IMR-90 (cell line): ENCODE measurements around the gene TMPRSS2. TPM values are rescaled to one million over a fixed set of nuclear protein-coding genes. Genes with fewer than 3 reads are reported as not detected.

Experiments used
- ATAC-seq: fragments of 200-7000 bp; cut with Tn5 transposase; 2 replicates; pipeline ENCODE4 v1.9.1; 2020; ENCODE audit warnings: low read depth, mild to moderate bottlenecking, moderate library complexity
- BruUV-seq: library from RNA; stranded (reverse); fragments of 400-500 nt; replicated peaks from 2 replicates; lab custom pipeline; 2021; lab: Mats Ljungman, UMichigan
- CTCF ChIA-PET: fragments of 300-600 bp; formaldehyde crosslinking; extraction: SDS; loops from one replicate; lab custom pipeline; 2021; ENCODE audit warnings: antibody characterized with exemption; lab: Yijun Ruan, JAX
- POLR2A ChIA-PET: fragments of 300-600 bp; sonication (Branson Sonifier 250); formaldehyde crosslinking; loops from one replicate; lab custom pipeline; 2022; ENCODE audit warnings: antibody characterized with exemption; ENCODE audit not compliant: unreplicated experiment; lab: Charles Lee
- DNase-seq: peaks from one replicate; pipeline ENCODE4 v3.0.0; 2013
- H2AFZ ChIP-seq: replicated peaks from 2 replicates; pipeline ENCODE3; 2013; ENCODE audit warnings: low read length, mild to moderate bottlenecking; ENCODE audit not compliant: poor library complexity
- H2AK5ac ChIP-seq: 2 replicates; pipeline ENCODE4 v1.6.1; 2013; ENCODE audit warnings: low read depth, low read length, inconsistent platforms
- H2AK9ac ChIP-seq: replicated peaks from 2 replicates; pipeline ENCODE3; 2013; ENCODE audit warnings: mild to moderate bottlenecking, low read depth, low read length, moderate library complexity; ENCODE audit not compliant: poor library complexity
- H2BK120ac ChIP-seq: 2 replicates; pipeline ENCODE4 v1.6.1; 2013; ENCODE audit warnings: low read depth, low read length, inconsistent platforms
- H2BK15ac ChIP-seq: 3 replicates; pipeline ENCODE4 v1.6.1; 2013; ENCODE audit warnings: low read depth, low read length, inconsistent platforms
- H2BK20ac ChIP-seq: 2 replicates; pipeline ENCODE4 v1.6.1; 2013; ENCODE audit warnings: low read depth, mild to moderate bottlenecking, inconsistent platforms, low read length, moderate library complexity
- H2BK5ac ChIP-seq: 2 replicates; pipeline ENCODE4 v1.6.1; 2013; ENCODE audit warnings: mild to moderate bottlenecking, low read depth, low read length, inconsistent platforms; ENCODE audit not compliant: poor library complexity, severe bottlenecking
- H3K14ac ChIP-seq: replicated peaks from 2 replicates; pipeline ENCODE4 v1.6.1; 2013; ENCODE audit warnings: low read depth, low read length, inconsistent platforms
- H3K18ac ChIP-seq: 2 replicates; pipeline ENCODE4 v1.6.1; 2013; ENCODE audit warnings: low read depth, low read length, control low read depth
- H3K23ac ChIP-seq: 2 replicates; pipeline ENCODE4 v1.6.1; 2013; ENCODE audit warnings: low read depth, low read length, inconsistent platforms
- H3K27ac ChIP-seq: 2 replicates; pipeline ENCODE4 v1.5.1; 2013; ENCODE audit warnings: mild to moderate bottlenecking, control low read depth, low read length; ENCODE audit not compliant: insufficient read depth
- H3K27me3 ChIP-seq: 2 replicates; pipeline ENCODE4 v1.6.1; 2013; ENCODE audit warnings: low read length; ENCODE audit not compliant: control insufficient read depth, insufficient read depth
- H3K36me3 ChIP-seq: 2 replicates; pipeline ENCODE4 v1.6.1; 2013; ENCODE audit warnings: low read length, mixed read lengths; ENCODE audit not compliant: control insufficient read depth, insufficient read depth
- H3K4ac ChIP-seq: 2 replicates; pipeline ENCODE4 v1.6.1; 2013; ENCODE audit warnings: low read depth, low read length, inconsistent platforms
- H3K4me1 ChIP-seq: 2 replicates; pipeline ENCODE4 v1.6.1; 2013; ENCODE audit warnings: low read length, mixed read lengths; ENCODE audit not compliant: control insufficient read depth, insufficient read depth
- H3K4me2 ChIP-seq: 2 replicates; pipeline ENCODE4 v1.6.1; 2013; ENCODE audit warnings: low read depth, mild to moderate bottlenecking, control low read depth, low read length, moderate library complexity
- H3K4me3 ChIP-seq: 2 replicates; pipeline ENCODE4 v1.5.1; 2013; ENCODE audit warnings: low read depth, mild to moderate bottlenecking, control low read depth, low read length, moderate library complexity; ENCODE audit not compliant: insufficient read depth
- H3K56ac ChIP-seq: 2 replicates; pipeline ENCODE4 v1.6.1; 2013; ENCODE audit warnings: low read length, inconsistent platforms; ENCODE audit not compliant: insufficient read depth; ENCODE audit errors: extremely low read depth
- H3K79me1 ChIP-seq, 2 experiments: 2 replicates each; pipeline ENCODE4 v1.6.1; 2013; ENCODE audit warnings: low read length in 2 of 2, inconsistent platforms in 1 of 2, low read depth in 1 of 2
- H3K9ac ChIP-seq: 2 replicates; pipeline ENCODE4 v1.6.1; 2013; ENCODE audit warnings: low read depth, low read length, control low read depth
- H3K9me1 ChIP-seq: 2 replicates; pipeline ENCODE4 v1.6.1; 2013; ENCODE audit warnings: low read length, inconsistent platforms; ENCODE audit not compliant: insufficient read depth
- H3K9me3 ChIP-seq: 2 replicates; pipeline ENCODE4 v1.6.1; 2013; ENCODE audit warnings: low read length; ENCODE audit not compliant: control insufficient read depth, insufficient read depth
- H4K20me1 ChIP-seq: 2 replicates; pipeline ENCODE4 v1.6.1; 2013; ENCODE audit warnings: low read length, inconsistent platforms; ENCODE audit not compliant: insufficient read depth
- H4K5ac ChIP-seq: 2 replicates; pipeline ENCODE4 v1.6.1; 2013; ENCODE audit warnings: mild to moderate bottlenecking, low read depth, low read length, control low read depth
- H4K8ac ChIP-seq, 2 experiments: 2 replicates each; pipeline ENCODE4 v1.6.1; 2013; ENCODE audit warnings: low read depth in 2 of 2, low read length in 2 of 2, control low read depth in 1 of 2, inconsistent platforms in 1 of 2
- H4K91ac ChIP-seq: 2 replicates; pipeline ENCODE4 v1.6.1; 2013; ENCODE audit warnings: low read depth, low read length, inconsistent platforms; ENCODE audit not compliant: insufficient read depth
- CEBPB ChIP-seq: IDR thresholded peaks from 2 replicates; pipeline ENCODE4 v1.6.1; 2012; ENCODE audit warnings: low read depth, low read length, improper control_type of control experiment
- MXI1 ChIP-seq: IDR thresholded peaks from 2 replicates; pipeline ENCODE4 v1.6.1; 2012; ENCODE audit warnings: low read depth, mild to moderate bottlenecking, low read length, moderate library complexity, borderline replicate concordance
- RAD21 ChIP-seq: IDR thresholded peaks from 2 replicates; pipeline ENCODE4 v1.6.1; 2012; ENCODE audit warnings: low read length, improper control_type of control experiment
- SMC3 ChIP-seq: fragments of 150-350 bp; IDR thresholded peaks from 2 replicates; pipeline ENCODE4 v1.6.1; 2016; ENCODE audit warnings: low read depth, mild to moderate bottlenecking, antibody characterized with exemption, low read length, moderate library complexity
- WGBS, 2 experiments: methylation state at CpG; one replicate each; pipeline versions ENCODE4 v1.1.5 to v1.1.7; 2013; ENCODE audit warnings: missing lambda C conversion rate in 2 of 2; ENCODE audit not compliant: insufficient read length in 1 of 2; ENCODE audit errors: extremely low coverage in 2 of 2; 5-methylcytosine and 5-hydroxymethylcytosine counted together
- dilution Hi-C: fragments of 300-500 bp; cut with HindIII; formaldehyde crosslinking; loops from one replicate; pipeline ENCODE4 v1.14.3; 2018; ENCODE audit warnings: low sequenced_read_pairs; ENCODE audit not compliant: unreplicated experiment
- in situ Hi-C: fragments of 300-500 bp; cut with MboI; formaldehyde crosslinking; loops from 3 replicates; pipeline ENCODE4 v1.14.3; 2019; ENCODE audit warnings: low sequenced_read_pairs, inconsistent platforms, mixed read lengths
- intact Hi-C: fragments of 100-400 bp; cut with micrococcal nuclease; formaldehyde crosslinking; loops from 2 replicates; pipeline ENCODE4 v1.10.0; 2022
- polyA plus RNA-seq, 3 experiments: library from polyadenylated mRNA; depleted of rRNA; stranded (reverse); fragments of >200 nt; gene quantifications; 2 replicates each; pipeline ENCODE4 v1.2.3, GENCODE V29; 2012; ENCODE audit warnings: low replicate concordance in 1 of 3
- total RNA-seq: library from RNA; depleted of rRNA; stranded (reverse); fragments of >200 nt; gene quantifications from 2 replicates; pipeline ENCODE4 v1.2.3, GENCODE V29; 2012

Gene TMPRSS2
- total and polyA plus RNA-seq, 2 of the 4 experiments (the other 2 are of a cell fraction) = not detected

- Histone ChIP-seq H3K4ac (no peak overlapping the region), H3K9ac (no peak overlapping the region), H3K14ac (no peak overlapping the region), H2AK5ac (no peak overlapping the region), H3K23ac (no peak overlapping the region), H4K91ac (no peak overlapping the region), H3K79me1 (no peaks in the 10 kb centered on the region), H2BK20ac (no peak overlapping the region), H3K9me3 (no peaks in the 10 kb centered on the region; the same call in 1 of the 2 replicates), H2BK120ac (no peak overlapping the region), H3K27me3 (peaks cover 19% of the 10 kb centered on the region), H2BK15ac (no peak overlapping the region), H3K56ac (no peak overlapping the region), H3K4me3 (no peak overlapping the region), H3K36me3 (no peaks in the 10 kb centered on the region), H3K4me1 (no peaks in the 10 kb centered on the region), H3K9me1 (no peaks in the 10 kb centered on the region), H3K18ac (no peak overlapping the region), H3K27ac (no peak overlapping the region), H4K5ac (no peak overlapping the region), H4K20me1 (no peaks in the 10 kb centered on the region), H4K8ac (no peak overlapping the region), H3K4me2 (no peak overlapping the region), H2AK9ac (no peak overlapping the region), H2AFZ (no peak overlapping the region), H2BK5ac (no peak overlapping the region)
- no peak for TF ChIP-seq CEBPB
- no peak for TF ChIP-seq MXI1
- TF ChIP-seq SMC3 = no peak
- TF ChIP-seq RAD21 = no peak
- no peak for ATAC-seq
- no TSS peak for BruUV-seq
- CTCF ChIA-PET = no interaction called here
- dilution Hi-C loops = no loop called here
- in situ Hi-C loops = loop anchor here (25.0 kb wide), 1 partner anchor 385 kb away; the partner anchor contains the start of gene BACE2
- DNase-seq = no peak
- intact Hi-C loops = no loop called here
- POLR2A ChIA-PET = no interaction called here
- WGBS, 2 experiments = no CpG with 5 or more reads among the region's 3 CpGs
Measured at GRCh38 chr21:41547111-41547510, 39.2 kb upstream of the TMPRSS2 start.
